Measurements from ENCODE around the gene BRAT1.

The BRAT1 gene

DNA sequence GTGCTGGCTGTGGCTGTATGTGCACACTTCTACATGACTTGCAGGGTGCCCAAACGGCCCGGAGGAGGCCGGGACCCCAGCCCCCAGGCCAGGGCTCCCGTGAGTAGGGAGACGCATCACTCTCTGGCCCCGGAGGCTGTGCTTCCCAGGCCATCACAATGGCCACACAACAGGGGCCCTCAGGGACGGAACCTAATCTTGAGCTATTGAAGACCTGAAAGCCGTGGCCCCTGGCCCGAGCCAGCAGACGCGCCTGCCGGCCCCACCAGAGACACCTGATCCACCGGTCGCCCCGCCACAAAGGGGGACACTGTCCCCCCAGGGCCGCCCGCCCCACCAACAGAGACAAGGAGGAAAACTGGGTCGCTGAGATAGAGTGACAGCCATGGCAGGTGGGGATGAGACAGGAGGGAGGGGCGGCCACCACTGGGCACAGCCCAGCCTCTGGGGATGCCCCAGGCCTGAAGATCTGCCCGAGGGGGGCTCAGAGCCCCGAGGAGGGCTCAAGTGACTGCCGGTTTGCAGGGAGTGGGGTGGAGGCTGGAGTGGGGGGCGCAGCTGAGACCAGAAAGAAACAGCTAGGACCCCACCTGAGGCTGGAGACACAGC, 45.9 kb downstream of the BRAT1 start:
- DNase-seq, result no peak

GRCh38 chr7:2508327-2509215, 46.8 kb downstream of the BRAT1 start:
- peak; percentile 74 to 82 for DNase-seq

GRCh38 chr7:2507917-2508306, 47.4 kb downstream of the BRAT1 start:
- no peak for DNase-seq

DNA sequence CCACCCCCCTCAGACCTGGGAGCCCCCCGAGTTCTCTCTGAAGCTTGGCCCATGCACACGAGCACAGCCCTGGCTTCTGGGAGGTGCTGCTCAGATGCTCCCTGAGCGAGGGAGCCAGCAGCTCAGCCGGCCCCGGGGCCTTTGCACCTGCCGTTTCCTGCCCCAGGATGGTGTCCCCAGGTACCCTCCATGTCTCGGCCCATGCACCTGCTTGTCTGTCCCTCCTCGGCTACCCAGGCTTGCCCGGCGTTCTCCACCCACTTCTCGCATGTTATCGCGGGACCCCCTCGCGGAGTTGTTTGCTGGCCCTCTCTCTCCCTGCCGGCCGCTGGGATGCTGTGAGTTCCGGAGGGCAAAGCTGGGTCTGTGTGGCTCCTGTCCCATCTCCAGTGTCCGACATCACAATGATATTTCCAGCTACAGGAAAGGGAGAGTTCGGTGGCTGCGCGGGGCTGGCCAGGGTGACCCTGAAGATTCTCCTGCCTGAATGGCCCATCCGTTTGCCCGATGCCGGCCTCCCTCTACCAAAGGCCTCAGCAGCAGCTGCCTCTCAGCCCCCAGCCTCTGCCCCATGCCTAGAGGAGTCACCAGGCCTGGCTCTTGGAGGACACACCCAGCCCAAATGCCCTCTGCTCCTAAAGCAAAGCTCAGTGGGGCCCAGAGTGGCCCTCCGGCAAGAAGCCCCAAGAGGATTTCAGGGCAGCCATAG, 48.0 kb downstream of the BRAT1 start:
- no peak for DNase-seq

GRCh38 chr7:2505401-2505800, 49.9 kb downstream of the BRAT1 start:
- DNase-seq, result no peak

GRCh38 chr7:2504889-2505375, 50.4 kb downstream of the BRAT1 start:
- DNase-seq, result no peak

DNA sequence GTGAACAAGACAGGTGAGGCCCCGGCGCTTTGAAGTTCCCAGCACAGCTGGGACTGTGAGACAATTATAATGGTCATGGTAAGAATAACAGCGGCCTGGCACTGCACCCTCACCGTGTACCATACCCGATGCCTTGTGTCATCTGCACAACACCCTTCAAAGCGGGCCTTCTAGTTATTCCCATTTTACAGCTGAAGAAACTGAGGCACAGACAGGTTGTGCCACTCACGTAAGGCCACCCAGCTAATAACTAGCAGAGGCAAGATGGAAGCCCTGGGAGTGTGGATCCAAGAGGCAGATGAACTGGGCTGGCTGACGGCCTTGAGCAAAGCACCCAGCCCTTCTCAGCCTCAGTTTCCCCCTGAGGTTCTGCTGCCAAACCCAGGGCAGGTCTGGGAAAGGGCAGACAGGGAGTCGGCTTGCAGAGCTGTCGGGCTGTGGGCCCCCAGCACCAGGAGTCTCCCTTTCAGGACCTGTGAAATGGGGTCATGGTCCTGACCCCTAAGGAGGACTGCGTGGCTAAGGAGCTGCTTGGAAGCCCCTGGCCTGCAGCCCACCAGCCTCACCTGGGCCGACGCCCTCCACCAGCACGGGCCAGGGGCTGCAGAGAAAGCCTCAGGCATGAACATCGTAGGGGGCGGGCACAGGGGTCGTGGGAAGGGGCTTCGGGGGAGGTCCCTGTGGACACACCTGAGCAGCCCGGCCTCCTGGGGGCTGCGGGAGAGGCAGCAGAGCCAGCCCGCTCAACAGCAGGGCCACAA, 51.0 kb downstream of the BRAT1 start:
- DNase-seq, result no peak

DNA sequence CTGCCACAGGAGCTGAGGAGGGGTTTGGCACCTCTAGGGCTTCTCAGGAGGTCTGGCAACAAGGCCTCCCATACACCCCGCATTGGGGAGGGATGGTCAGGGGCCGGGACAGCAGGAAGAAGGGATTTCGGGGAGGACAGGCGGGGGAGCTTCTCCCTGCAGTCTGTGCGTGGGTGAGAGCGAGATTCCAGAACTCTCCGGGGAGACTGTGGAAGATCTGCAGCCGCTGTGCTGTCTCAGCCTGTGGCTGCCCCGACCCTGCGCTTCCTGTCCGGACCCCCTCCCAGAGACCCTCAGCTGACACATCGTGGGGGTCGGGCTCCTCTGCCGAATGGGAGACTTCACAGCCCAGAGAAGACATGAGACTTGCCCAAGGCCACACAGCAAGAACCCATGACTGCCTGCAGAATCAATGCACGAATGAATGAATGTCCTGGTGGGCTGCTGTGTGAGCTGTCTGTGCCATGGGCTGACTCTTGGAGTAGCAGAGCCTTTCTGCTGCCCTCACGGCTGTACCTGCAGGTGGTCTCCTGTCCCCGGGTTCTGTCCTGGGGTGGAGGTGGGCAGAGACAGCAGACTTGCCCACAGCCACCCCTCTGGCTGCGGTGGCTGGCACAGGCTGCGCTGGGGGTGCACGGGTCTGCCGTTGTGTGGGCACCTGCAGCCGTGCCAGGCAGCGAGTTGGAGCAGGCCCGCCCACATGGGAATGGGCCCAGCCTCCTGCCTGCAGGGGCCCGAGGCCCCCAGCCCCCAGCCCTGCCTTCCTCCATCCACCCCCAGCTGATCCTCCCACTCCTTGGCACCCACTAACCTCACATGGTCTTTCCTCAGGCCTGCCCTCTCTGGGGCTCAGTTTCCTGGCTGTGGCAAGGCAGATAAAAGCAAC, 52.0 kb downstream of the BRAT1 start:
- DNase-seq, result no peak

DNA sequence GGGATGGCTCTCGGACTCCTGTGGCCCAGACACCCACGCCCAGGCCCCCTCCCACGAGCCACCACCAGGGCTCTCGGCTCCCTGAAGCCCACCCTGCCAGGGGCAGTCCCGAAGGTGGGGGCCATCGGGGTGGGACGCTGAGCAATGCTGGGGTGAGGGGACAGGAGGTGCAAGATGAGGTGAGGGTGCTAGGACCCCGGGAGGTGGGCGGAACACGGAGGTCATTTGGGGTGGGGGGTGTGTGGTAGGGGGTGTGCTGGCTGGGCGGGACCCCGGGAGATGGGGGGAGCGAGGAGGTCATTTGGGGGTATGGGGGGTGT, 52.7 kb downstream of the BRAT1 start:
- DNase-seq, result no peak

DNA sequence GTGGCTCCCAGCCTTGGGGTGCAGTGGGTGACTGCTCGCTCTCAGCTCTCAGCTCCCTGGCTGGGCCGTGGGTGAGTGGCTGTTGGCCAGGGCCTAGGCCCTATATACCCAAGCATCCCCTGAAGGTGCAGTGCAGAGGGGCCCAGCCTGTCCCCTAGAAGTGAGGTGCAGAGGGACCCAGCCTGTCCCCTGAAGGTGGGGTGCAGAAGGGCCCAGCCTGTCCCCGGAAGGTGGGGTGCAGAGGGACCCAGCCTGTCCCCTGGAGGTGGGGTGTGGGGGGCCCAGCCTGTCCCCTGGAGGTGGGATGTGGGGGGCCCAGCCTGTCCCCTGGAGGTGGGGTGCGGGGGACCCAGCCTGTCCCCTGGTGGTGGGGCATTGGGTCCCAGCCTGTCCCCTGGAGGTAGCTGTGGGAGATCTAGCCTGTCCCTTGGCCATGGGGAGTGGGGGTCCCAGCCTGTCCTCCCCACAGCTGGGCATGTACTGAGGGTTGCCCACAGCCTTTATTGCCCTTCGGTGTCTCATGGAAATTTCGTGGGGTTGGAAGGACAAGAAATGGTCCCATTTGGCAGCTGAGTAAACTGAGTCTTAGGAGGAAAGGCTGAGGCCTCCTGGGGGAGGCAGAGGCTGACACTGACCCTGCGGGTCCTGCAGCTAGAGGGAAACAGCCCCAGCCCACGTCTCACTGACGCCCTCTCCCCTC, 53.2 kb downstream of the BRAT1 start:
- DNase-seq, result no peak

GRCh38 chr7:2500701-2501100, 54.6 kb downstream of the BRAT1 start:
- no peak for DNase-seq

DNA sequence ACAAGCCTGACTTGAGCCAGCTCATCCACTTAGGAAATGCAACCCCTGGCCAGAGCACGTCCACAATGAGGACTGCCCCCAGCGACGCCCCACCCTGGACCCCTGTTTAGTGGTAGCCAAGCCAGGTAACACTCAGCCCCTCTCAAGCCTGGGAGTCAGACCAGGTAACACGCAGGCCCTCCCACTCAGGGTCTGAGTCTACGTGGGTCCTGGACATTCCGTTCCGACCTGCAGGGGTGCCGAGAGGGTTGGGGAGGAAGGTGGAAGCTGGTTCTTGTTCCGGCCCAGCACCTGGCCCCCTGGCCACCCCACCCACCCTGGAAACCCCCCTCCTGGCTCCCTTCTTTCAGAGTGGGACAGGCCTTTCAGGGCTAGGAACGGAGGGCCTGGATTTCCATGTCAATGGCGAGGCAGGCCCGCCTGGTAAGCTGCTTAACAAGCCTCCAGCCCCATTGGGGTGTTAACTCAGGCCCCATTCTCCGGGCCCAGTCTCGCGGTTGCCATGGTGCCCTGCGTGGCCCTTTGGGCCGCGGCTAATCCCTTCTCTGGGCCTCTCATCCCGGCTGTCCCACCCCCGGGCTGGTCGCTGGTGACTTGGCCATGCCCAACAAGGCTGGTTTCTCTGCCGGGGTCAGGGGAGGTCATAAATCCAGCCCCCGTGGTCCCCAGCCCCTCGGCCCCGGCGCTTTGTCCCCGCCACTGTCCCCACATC, 55.4 kb downstream of the BRAT1 start:
- DNase-seq, result no peak

DNA sequence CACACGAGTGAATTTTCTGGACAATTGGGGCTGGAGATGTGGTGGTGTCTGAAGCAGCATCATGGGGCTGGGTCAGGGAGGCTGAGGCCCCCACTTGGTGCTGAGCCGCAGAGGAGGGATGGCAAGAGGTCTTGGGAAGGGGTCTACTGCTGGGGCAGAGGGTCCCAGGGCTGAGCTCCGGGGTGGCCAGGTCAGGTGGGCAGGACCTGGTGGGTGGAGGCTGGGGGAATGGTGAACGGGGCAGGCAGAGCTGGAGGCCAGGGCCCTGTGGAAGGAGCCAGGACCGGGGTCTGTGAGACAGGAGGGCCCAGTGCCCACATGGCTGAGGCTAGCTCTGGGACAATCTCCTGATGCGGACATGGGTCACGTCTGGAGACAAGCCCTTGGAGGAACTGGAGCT, 56.1 kb downstream of the BRAT1 start:
- DNase-seq, result no peak

GRCh38 chr7:2498708-2499107, 56.6 kb downstream of the BRAT1 start:
- no peak for DNase-seq

GRCh38 chr7:2497500-2498336, 57.6 kb downstream of the BRAT1 start:
- DNase-seq, result no peak

GRCh38 chr7:2497065-2497464, 58.3 kb downstream of the BRAT1 start:
- DNase-seq, result no peak

DNA sequence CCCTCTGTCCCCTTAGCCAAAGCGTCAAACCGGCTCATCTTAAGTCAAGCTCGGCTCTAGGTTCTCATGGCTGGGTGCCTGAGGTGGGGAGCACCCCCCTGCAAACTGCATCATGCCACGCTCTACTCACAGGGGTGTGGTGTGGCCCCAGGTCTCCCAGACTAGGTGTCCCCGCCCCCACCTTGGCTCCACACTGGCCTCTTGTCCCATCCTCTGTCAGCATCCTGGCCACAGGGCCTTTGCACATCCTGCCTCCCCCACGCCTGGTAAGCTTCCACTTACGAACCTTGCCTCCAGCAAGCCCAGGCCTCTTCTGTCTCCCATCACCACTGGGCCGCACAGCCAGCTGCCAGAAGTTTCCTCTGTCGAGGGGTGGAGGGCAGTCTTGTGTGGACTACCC, 58.9 kb downstream of the BRAT1 start:
- DNase-seq, result no peak

DNA sequence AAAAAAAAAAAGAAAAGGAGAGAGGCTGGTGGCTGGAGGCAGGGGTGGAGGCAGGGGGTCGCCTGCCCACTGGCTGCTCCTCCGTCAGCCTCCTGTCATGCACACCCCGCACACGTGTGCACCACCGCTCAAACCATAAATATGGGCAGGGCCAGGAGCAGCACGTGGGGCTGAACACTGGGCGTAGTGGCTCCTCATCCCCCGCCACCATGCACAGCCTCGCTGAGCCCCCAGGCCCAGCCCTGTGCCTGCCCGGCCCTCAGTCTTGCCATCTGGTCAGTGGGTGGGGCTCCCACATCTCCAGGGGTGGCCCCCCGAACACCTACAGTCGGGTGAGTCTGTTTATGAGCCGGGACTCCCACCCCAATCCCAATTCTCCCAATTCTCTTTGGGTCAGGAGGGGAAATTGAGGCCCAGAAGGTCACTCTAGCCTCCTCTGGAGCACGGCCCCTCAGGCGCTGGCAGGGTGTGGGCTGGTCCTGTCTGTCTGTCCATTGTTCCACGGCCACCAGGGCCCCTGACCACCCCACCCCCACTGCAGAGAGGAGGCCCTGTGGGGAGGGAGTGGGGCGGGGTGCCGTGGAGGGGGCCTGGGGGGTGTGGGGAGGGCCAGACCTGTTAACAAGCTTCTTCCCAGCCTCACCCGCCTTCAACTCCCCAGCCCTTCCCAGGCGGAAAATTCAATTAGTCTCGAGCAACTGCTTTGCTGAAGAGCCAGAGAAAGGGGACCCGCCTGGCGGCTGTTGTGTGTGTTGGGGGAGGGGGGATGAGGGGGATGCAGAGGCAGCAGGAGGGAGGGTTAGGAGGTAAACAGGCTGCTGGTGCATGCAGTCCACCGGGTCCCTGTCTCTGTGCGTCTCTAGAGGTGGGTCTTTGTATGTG, 59.7 kb downstream of the BRAT1 start:
- no peak for DNase-seq
